WTC11 (cell line): ENCODE measurements around the gene DAW1. TPM values are rescaled to one million over a fixed set of nuclear protein-coding genes. Genes with fewer than 3 reads are reported as not detected.

Experiments used
- ATAC-seq: fragments of 200-7000 bp; cut with Tn5 transposase; 2 replicates; pipeline ENCODE4 v1.10.0; 2021; ENCODE audit warnings: mild to moderate bottlenecking, moderate library complexity
- CTCF ChIA-PET: fragments of 300-600 bp; sonication (Branson Sonifier 250); formaldehyde crosslinking; loops from one replicate; lab custom pipeline; 2021; ENCODE audit warnings: antibody characterized with exemption; lab: Charles Lee
- POLR2A ChIA-PET: fragments of 350-600 bp; sonication (Branson Sonifier 250); formaldehyde crosslinking; loops from one replicate; lab custom pipeline; 2021; ENCODE audit warnings: antibody characterized with exemption; lab: Charles Lee
- DNase-seq: peaks from one replicate; pipeline ENCODE4 v3.0.0; 2021; ENCODE audit warnings: low spot score
- H3K27ac Mint-ChIP-seq: 2 replicates; pipeline ENCODE4 v1.8.0; 2021; ENCODE audit warnings: mixed read lengths
- H3K27me3 Mint-ChIP-seq: 2 replicates; pipeline ENCODE4 v1.8.0; 2021; ENCODE audit warnings: low read depth, mild to moderate bottlenecking, moderate library complexity, mixed read lengths
- H3K36me3 Mint-ChIP-seq: 2 replicates; pipeline ENCODE4 v1.8.0; 2021; ENCODE audit warnings: mixed read lengths
- H3K4me1 Mint-ChIP-seq: 2 replicates; pipeline ENCODE4 v1.8.0; 2022; ENCODE audit warnings: mixed read lengths
- H3K4me3 Mint-ChIP-seq: 2 replicates; pipeline ENCODE4 v1.8.0; 2021; ENCODE audit warnings: mild to moderate bottlenecking, moderate library complexity, mixed read lengths
- H3K9me3 Mint-ChIP-seq: 2 replicates; pipeline ENCODE4 v1.8.0; 2021; ENCODE audit warnings: mixed read lengths
- ARID4B ChIP-seq: sonication (generic); formaldehyde crosslinking; IDR thresholded peaks from 2 replicates; pipeline ENCODE4 v1.8.0; 2023; ENCODE audit warnings: missing genetic modification reagents, mild to moderate bottlenecking, borderline replicate concordance
- ATF3 ChIP-seq: sonication (generic); formaldehyde crosslinking; conservative IDR thresholded peaks from 2 replicates; pipeline ENCODE4 v1.8.1; 2022; ENCODE audit warnings: mild to moderate bottlenecking, missing genetic modification reagents
- CREM ChIP-seq: sonication (generic); formaldehyde crosslinking; IDR thresholded peaks from 2 replicates; pipeline ENCODE4 v1.8.1; 2022; ENCODE audit warnings: mild to moderate bottlenecking, missing genetic modification reagents, moderate library complexity
- ETV6 ChIP-seq: sonication (generic); formaldehyde crosslinking; IDR thresholded peaks from 2 replicates; pipeline ENCODE4 v1.8.1; 2022; ENCODE audit warnings: mild to moderate bottlenecking, missing genetic modification reagents
- GABPB1 ChIP-seq: sonication (generic); formaldehyde crosslinking; IDR thresholded peaks from 2 replicates; pipeline ENCODE4 v1.8.1; 2023; ENCODE audit warnings: mild to moderate bottlenecking, missing genetic modification reagents
- JAZF1 ChIP-seq: fragments of 250-450 bp; sonication (Bioruptor Pico); IDR thresholded peaks from 2 replicates; pipeline ENCODE4 v1.9.0; 2021; ENCODE audit warnings: moderate library complexity, mild to moderate bottlenecking, inconsistent platforms
- KAT7 ChIP-seq: sonication (generic); formaldehyde crosslinking; IDR thresholded peaks from 2 replicates; pipeline ENCODE4 v1.8.1; 2023; ENCODE audit warnings: missing genetic modification reagents, mild to moderate bottlenecking, borderline replicate concordance
- NFE2L1 ChIP-seq: sonication (generic); formaldehyde crosslinking; IDR thresholded peaks from 2 replicates; pipeline ENCODE4 v1.8.1; 2023; ENCODE audit warnings: missing genetic modification reagents
- NR2C2 ChIP-seq: sonication (generic); formaldehyde crosslinking; IDR thresholded peaks from 2 replicates; pipeline ENCODE4 v1.8.0; 2022; ENCODE audit warnings: mild to moderate bottlenecking, missing genetic modification reagents
- PRRX2 ChIP-seq: fragments of 250-450 bp; sonication (Bioruptor Pico); IDR thresholded peaks from 2 replicates; pipeline ENCODE4 v1.8.0; 2021; ENCODE audit warnings: mild to moderate bottlenecking
- ZNF121 ChIP-seq: sonication (generic); formaldehyde crosslinking; IDR thresholded peaks from 2 replicates; pipeline ENCODE4 v1.8.0; 2023; ENCODE audit warnings: missing genetic modification reagents
- ZNF232 ChIP-seq: sonication (generic); formaldehyde crosslinking; IDR thresholded peaks from 2 replicates; pipeline ENCODE4 v1.8.0; 2022; ENCODE audit warnings: mild to moderate bottlenecking, missing genetic modification reagents
- total RNA-seq: library from RNA; stranded (reverse); gene quantifications from 3 replicates; pipeline ENCODE4 v1.2.3, GENCODE V29; 2021
- TF ChIP-seq, protein P1 (sequence below): sonication (generic); formaldehyde crosslinking; IDR thresholded peaks from 2 replicates; pipeline ENCODE4 v1.8.1; 2023; ENCODE audit warnings: mild to moderate bottlenecking, missing genetic modification reagents, moderate library complexity
- TF ChIP-seq, protein P2 (sequence below): sonication (generic); formaldehyde crosslinking; IDR thresholded peaks from 2 replicates; pipeline ENCODE4 v1.8.0; 2023; ENCODE audit warnings: missing genetic modification reagents
- TF ChIP-seq, protein P3 (sequence below): fragments of 250-450 bp; sonication (Bioruptor Pico); IDR thresholded peaks from 2 replicates; pipeline ENCODE4 v1.9.0; 2021; ENCODE audit warnings: mild to moderate bottlenecking
- TF ChIP-seq, protein P4 (sequence below): sonication (generic); formaldehyde crosslinking; IDR thresholded peaks from 2 replicates; pipeline ENCODE4 v1.8.1; 2022; ENCODE audit warnings: mild to moderate bottlenecking, moderate library complexity, missing genetic modification reagents

Gene DAW1
- total RNA-seq, 1 experiment from 2014 or later: 0.61 TPM

- Mint-ChIP-seq H3K27ac (peak overlapping the region; percentile 58; the same call in 1 of the 2 replicates), H3K36me3 (no peaks in the 10 kb centered on the region), H3K4me1 (peaks cover 26% of the 10 kb centered on the region), H3K4me3 (no peak overlapping the region), H3K27me3 (no peaks in the 10 kb centered on the region), H3K9me3 (no peaks in the 10 kb centered on the region)
- TF ChIP-seq ZNF232 (no peak), GABPB1 (CRISPR knock-in tag) (peak; percentile 87), PRRX2 (CRISPR knock-in tag) (no peak)
- ChIA-PET POLR2A (interaction anchor here (1.0 kb wide), 1 partner anchor 9 kb away, joined by 3 read pairs; no protein-coding TSS in a partner anchor), CTCF (interaction anchor here (0.7 to 4.7 kb wide), 23 partner anchors 9 to 205 kb away, joined by 3 to 47 read pairs (median 4); partner anchors contain the start of genes DAW1 and SLC19A3)
- ATAC-seq (peak; percentile 89), DNase-seq (no peak)
Observed at GRCh38 chr2:227862741-227863588, 8.5 kb upstream of the DAW1 start.

GRCh38 chr2:227864161-227864756 lies 7.2 kb upstream of the DAW1 start:
- ChIA-PET CTCF (interaction anchor here (0.7 to 2.1 kb wide), 2 partner anchors 15 to 24 kb away, joined by 3 to 8 read pairs; no protein-coding TSS in a partner anchor), POLR2A (no interaction called here)
- no peak for ATAC-seq
- TF ChIP-seq ZNF121 (CRISPR knock-in tag): no peak
- TF ChIP-seq ARID4B (CRISPR knock-in tag): no peak
- TF ChIP-seq CREM: no peak
- TF ChIP-seq JAZF1 (CRISPR knock-in tag): no peak
- TF ChIP-seq, protein P1, sequence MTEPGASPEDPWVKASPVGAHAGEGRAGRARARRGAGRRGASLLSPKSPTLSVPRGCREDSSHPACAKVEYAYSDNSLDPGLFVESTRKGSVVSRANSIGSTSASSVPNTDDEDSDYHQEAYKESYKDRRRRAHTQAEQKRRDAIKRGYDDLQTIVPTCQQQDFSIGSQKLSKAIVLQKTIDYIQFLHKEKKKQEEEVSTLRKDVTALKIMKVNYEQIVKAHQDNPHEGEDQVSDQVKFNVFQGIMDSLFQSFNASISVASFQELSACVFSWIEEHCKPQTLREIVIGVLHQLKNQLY (CRISPR knock-in tag): no peak
- TF ChIP-seq, protein P2, sequence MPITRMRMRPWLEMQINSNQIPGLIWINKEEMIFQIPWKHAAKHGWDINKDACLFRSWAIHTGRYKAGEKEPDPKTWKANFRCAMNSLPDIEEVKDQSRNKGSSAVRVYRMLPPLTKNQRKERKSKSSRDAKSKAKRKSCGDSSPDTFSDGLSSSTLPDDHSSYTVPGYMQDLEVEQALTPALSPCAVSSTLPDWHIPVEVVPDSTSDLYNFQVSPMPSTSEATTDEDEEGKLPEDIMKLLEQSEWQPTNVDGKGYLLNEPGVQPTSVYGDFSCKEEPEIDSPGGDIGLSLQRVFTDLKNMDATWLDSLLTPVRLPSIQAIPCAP: no peak
- TF ChIP-seq ETV6: no peak
- no peak for TF ChIP-seq KAT7 (CRISPR knock-in tag)
- TF ChIP-seq ATF3: no peak
- no peak for TF ChIP-seq NR2C2
- no peak for TF ChIP-seq NFE2L1 (CRISPR knock-in tag)
- TF ChIP-seq, protein P3, sequence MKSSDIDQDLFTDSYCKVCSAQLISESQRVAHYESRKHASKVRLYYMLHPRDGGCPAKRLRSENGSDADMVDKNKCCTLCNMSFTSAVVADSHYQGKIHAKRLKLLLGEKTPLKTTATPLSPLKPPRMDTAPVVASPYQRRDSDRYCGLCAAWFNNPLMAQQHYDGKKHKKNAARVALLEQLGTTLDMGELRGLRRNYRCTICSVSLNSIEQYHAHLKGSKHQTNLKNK: no peak
- TF ChIP-seq, protein P4, sequence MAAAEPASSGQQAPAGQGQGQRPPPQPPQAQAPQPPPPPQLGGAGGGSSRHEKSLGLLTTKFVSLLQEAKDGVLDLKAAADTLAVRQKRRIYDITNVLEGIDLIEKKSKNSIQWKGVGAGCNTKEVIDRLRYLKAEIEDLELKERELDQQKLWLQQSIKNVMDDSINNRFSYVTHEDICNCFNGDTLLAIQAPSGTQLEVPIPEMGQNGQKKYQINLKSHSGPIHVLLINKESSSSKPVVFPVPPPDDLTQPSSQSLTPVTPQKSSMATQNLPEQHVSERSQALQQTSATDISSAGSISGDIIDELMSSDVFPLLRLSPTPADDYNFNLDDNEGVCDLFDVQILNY: no peak
- no peak for DNase-seq
- H3K36me3 Mint-ChIP-seq: no peaks in the 10 kb centered on the region
- no peaks in the 10 kb centered on the region for H3K27me3 Mint-ChIP-seq
- peaks cover 33% of the 10 kb centered on the region for H3K4me1 Mint-ChIP-seq
- H3K4me3 Mint-ChIP-seq: no peak overlapping the region
- no peak overlapping the region; the same call in 1 of the 2 replicates for H3K27ac Mint-ChIP-seq
- no peaks in the 10 kb centered on the region for H3K9me3 Mint-ChIP-seq
